Mesendoderm (in vitro differentiated cells): ENCODE measurements around the gene RAB37.
A peak's percentile ranks its signal among the peaks of the same experiment; 100 is the strongest.

Experiments
- DNase-seq: peaks from one replicate; pipeline ENCODE4 v3.0.0; 2013
- H2AK5ac ChIP-seq: 2 replicates; pipeline ENCODE4 v1.6.1; 2013; ENCODE audit warnings: low read length, inconsistent platforms
- H2BK120ac ChIP-seq: 2 replicates; pipeline ENCODE4 v1.6.1; 2013; ENCODE audit warnings: low read depth, mild to moderate bottlenecking, low read length, moderate library complexity, mixed read lengths
- H2BK15ac ChIP-seq: replicated peaks from 2 replicates; pipeline ENCODE4 v1.6.1; 2013; ENCODE audit warnings: low read depth, mild to moderate bottlenecking, moderate library complexity
- H2BK5ac ChIP-seq: 2 replicates; pipeline ENCODE4 v1.6.1; 2013; ENCODE audit warnings: low read length, inconsistent platforms
- H3K18ac ChIP-seq: 2 replicates; pipeline ENCODE4 v1.6.1; 2013; ENCODE audit warnings: mild to moderate bottlenecking, low read length, mixed read lengths
- H3K23ac ChIP-seq: one replicate; pipeline ENCODE4 v1.6.1; 2013; ENCODE audit warnings: low read length
- H3K27ac ChIP-seq: 2 replicates; pipeline ENCODE4 v1.5.1; 2013; ENCODE audit warnings: low read depth, mild to moderate bottlenecking, inconsistent platforms, low read length, moderate library complexity
- H3K27me3 ChIP-seq: 2 replicates; pipeline ENCODE4 v1.6.1; 2013; ENCODE audit warnings: low read length, control low read depth, mild to moderate bottlenecking, inconsistent platforms; ENCODE audit not compliant: insufficient read depth, poor library complexity
- H3K36me3 ChIP-seq: 2 replicates; pipeline ENCODE4 v1.6.1; 2013; ENCODE audit warnings: low read length, inconsistent platforms; ENCODE audit not compliant: control insufficient read depth, insufficient read depth
- H3K4ac ChIP-seq: one replicate; pipeline ENCODE4 v1.6.1; 2013; ENCODE audit warnings: low read depth, mild to moderate bottlenecking, low read length, moderate library complexity
- H3K4me1 ChIP-seq: 2 replicates; pipeline ENCODE4 v1.6.1; 2013; ENCODE audit warnings: low read depth, low read length, inconsistent platforms; ENCODE audit not compliant: control insufficient read depth
- H3K4me2 ChIP-seq: 2 replicates; pipeline ENCODE4 v1.6.1; 2013; ENCODE audit warnings: low read length
- H3K4me3 ChIP-seq: 2 replicates; pipeline ENCODE4 v1.5.1; 2013; ENCODE audit warnings: mild to moderate bottlenecking, low read length
- H3K56ac ChIP-seq: one replicate; pipeline ENCODE4 v1.6.1; 2013; ENCODE audit warnings: low read length
- H3K79me1 ChIP-seq: 2 replicates; pipeline ENCODE4 v1.6.1; 2013; ENCODE audit warnings: low read length, inconsistent platforms
- H3K79me2 ChIP-seq: 2 replicates; pipeline ENCODE4 v1.6.1; 2013; ENCODE audit warnings: mild to moderate bottlenecking, low read length; ENCODE audit not compliant: control insufficient read depth, insufficient read depth
- H3K9ac ChIP-seq: 2 replicates; pipeline ENCODE4 v1.6.1; 2013; ENCODE audit warnings: low read length, inconsistent platforms
- H4K5ac ChIP-seq: one replicate; pipeline ENCODE4 v1.6.1; 2013; ENCODE audit warnings: low read length
- H4K8ac ChIP-seq: one replicate; pipeline ENCODE4 v1.6.1; 2013; ENCODE audit warnings: low read depth, mild to moderate bottlenecking, control low read depth, low read length, moderate library complexity
- WGBS: extraction: QIAGEN DNeasy Blood & Tissue Kit; methylation state at CpG from one replicate; pipeline ENCODE4 v1.1.7; 2013; ENCODE audit warnings: low lambda C conversion rate, missing lambda C conversion rate; ENCODE audit not compliant: insufficient coverage; ENCODE audit errors: extremely low coverage; 5-methylcytosine and 5-hydroxymethylcytosine counted together

RAB37 gene

GRCh38 chr17:74777901-74778515, 41.0 kb downstream of the RAB37 start:
- H3K4me3 ChIP-seq: no peak overlapping the region
- H2BK5ac ChIP-seq: no peak overlapping the region
- H3K9ac ChIP-seq: no peak overlapping the region
- H3K36me3 ChIP-seq: no peaks in the 10 kb centered on the region
- no CpG with 5 or more reads among the region's 6 CpGs for WGBS
- no peak overlapping the region for H4K5ac ChIP-seq
- no peak overlapping the region for H3K23ac ChIP-seq
- H3K18ac ChIP-seq: no peak overlapping the region
- peaks cover 13% of the 10 kb centered on the region for H3K79me2 ChIP-seq
- DNase-seq: no peak
- peaks cover 20% of the 10 kb centered on the region for H3K79me1 ChIP-seq
- H3K27me3 ChIP-seq: no peaks in the 10 kb centered on the region
- no peak overlapping the region for H2BK15ac ChIP-seq
- no peak overlapping the region for H4K8ac ChIP-seq
- no peak overlapping the region for H3K4me2 ChIP-seq
- peaks cover 3% of the 10 kb centered on the region for H3K4me1 ChIP-seq
- no peak overlapping the region for H2BK120ac ChIP-seq
- no peak overlapping the region for H3K56ac ChIP-seq
- no peak overlapping the region for H3K4ac ChIP-seq
- no peak overlapping the region for H2AK5ac ChIP-seq
- H3K27ac ChIP-seq: no peak overlapping the region

DNA sequence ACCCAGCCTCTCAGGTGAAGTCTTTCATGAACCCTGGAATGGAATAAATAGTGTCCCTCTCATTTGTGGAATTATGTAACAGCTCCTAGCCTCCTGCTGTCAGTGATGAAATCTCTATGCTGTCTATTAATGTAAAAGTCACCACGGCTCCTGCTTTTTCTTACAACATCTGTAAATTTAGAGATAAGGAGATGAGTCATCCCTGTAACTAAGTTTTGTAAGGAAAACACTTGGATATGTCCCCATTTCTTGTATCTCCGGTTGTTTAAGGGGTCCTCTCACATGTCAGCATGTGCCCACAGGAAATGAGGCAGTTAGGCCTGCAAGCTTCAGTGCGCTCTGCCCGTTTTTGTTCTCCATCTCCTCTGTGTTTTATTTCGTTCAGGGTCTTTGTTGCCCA, 41.9 kb downstream of the RAB37 start:
- no peak overlapping the region for H3K4me3 ChIP-seq
- no peak for DNase-seq
- H3K18ac ChIP-seq: no peak overlapping the region
- H2AK5ac ChIP-seq: no peak overlapping the region
- no peak overlapping the region for H2BK5ac ChIP-seq
- no peak overlapping the region for H3K9ac ChIP-seq
- H3K56ac ChIP-seq: no peak overlapping the region
- H3K4me2 ChIP-seq: no peak overlapping the region
- H3K27me3 ChIP-seq: no peaks in the 10 kb centered on the region
- H4K5ac ChIP-seq: no peak overlapping the region
- no peak overlapping the region for H2BK15ac ChIP-seq
- H3K27ac ChIP-seq: no peak overlapping the region
- no peak overlapping the region for H2BK120ac ChIP-seq
- H3K36me3 ChIP-seq: no peaks in the 10 kb centered on the region
- peaks cover 20% of the 10 kb centered on the region for H3K79me1 ChIP-seq
- H3K23ac ChIP-seq: no peak overlapping the region
- H4K8ac ChIP-seq: no peak overlapping the region
- no peak overlapping the region for H3K4ac ChIP-seq
- WGBS: no CpG with 5 or more reads among the region's 5 CpGs
- peaks cover 13% of the 10 kb centered on the region for H3K79me2 ChIP-seq
- H3K4me1 ChIP-seq: peaks cover 3% of the 10 kb centered on the region

GRCh38 chr17:74779501-74779900, 42.4 kb downstream of the RAB37 start:
- H2BK15ac ChIP-seq: no peak overlapping the region
- H3K4me1 ChIP-seq: peaks cover 3% of the 10 kb centered on the region
- no CpG with 5 or more reads among the region's 8 CpGs for WGBS

GRCh38 chr17:74779948-74780400, 42.9 kb downstream of the RAB37 start:
- Histone ChIP-seq H4K5ac (no peak overlapping the region), H3K56ac (no peak overlapping the region), H4K8ac (no peak overlapping the region), H2BK120ac (no peak overlapping the region), H3K4me2 (no peak overlapping the region), H3K36me3 (no peaks in the 10 kb centered on the region), H3K27ac (no peak overlapping the region), H3K79me2 (peaks cover 13% of the 10 kb centered on the region), H2BK15ac (no peak overlapping the region), H3K79me1 (peaks cover 20% of the 10 kb centered on the region), H3K27me3 (no peaks in the 10 kb centered on the region), H3K18ac (no peak overlapping the region), H3K4ac (no peak overlapping the region), H3K23ac (no peak overlapping the region), H3K4me1 (peaks cover 3% of the 10 kb centered on the region), H3K9ac (no peak overlapping the region), H3K4me3 (no peak overlapping the region), H2BK5ac (no peak overlapping the region), H2AK5ac (no peak overlapping the region)
- DNase-seq: no peak
- WGBS: no CpG with 5 or more reads among the region's 11 CpGs

More at GRCh38 chr17:74779501-74779900, 42.4 kb downstream of the RAB37 start:
- no peak overlapping the region for H4K5ac ChIP-seq
- DNase-seq: no peak
- H3K56ac ChIP-seq: no peak overlapping the region
- no peak overlapping the region for H3K23ac ChIP-seq
- no peak overlapping the region for H3K4me2 ChIP-seq
- no peak overlapping the region for H3K9ac ChIP-seq
- no peaks in the 10 kb centered on the region for H3K36me3 ChIP-seq
- no peak overlapping the region for H2BK5ac ChIP-seq
- H3K27me3 ChIP-seq: no peaks in the 10 kb centered on the region
- H2AK5ac ChIP-seq: no peak overlapping the region
- H2BK120ac ChIP-seq: no peak overlapping the region
- no peak overlapping the region for H4K8ac ChIP-seq
- no peak overlapping the region for H3K4ac ChIP-seq
- peaks cover 20% of the 10 kb centered on the region for H3K79me1 ChIP-seq
- no peak overlapping the region for H3K18ac ChIP-seq
- no peak overlapping the region for H3K27ac ChIP-seq
- H3K79me2 ChIP-seq: peaks cover 13% of the 10 kb centered on the region
- no peak overlapping the region for H3K4me3 ChIP-seq

GRCh38 chr17:74780443-74781238, 43.6 kb downstream of the RAB37 start:
- Histone ChIP-seq H2BK15ac (no peak overlapping the region), H3K27me3 (no peaks in the 10 kb centered on the region), H3K56ac (no peak overlapping the region), H4K8ac (no peak overlapping the region), H3K36me3 (no peaks in the 10 kb centered on the region), H2BK5ac (no peak overlapping the region), H2AK5ac (no peak overlapping the region), H3K9ac (no peak overlapping the region), H3K4ac (no peak overlapping the region), H3K18ac (no peak overlapping the region), H2BK120ac (no peak overlapping the region), H3K27ac (no peak overlapping the region), H3K23ac (no peak overlapping the region), H4K5ac (no peak overlapping the region), H3K4me3 (no peak overlapping the region), H3K4me1 (no peaks in the 10 kb centered on the region), H3K79me2 (peaks cover 7% of the 10 kb centered on the region), H3K4me2 (no peak overlapping the region), H3K79me1 (peaks cover 17% of the 10 kb centered on the region)
- no CpG with 5 or more reads among the region's 7 CpGs for WGBS
- peak; percentile 82 for DNase-seq
